WI38 (cell line): ENCODE data around the gene C1QTNF9.

Experiments
- H3K4me3 ChIP-seq: 2 replicates; pipeline ENCODE4 v1.5.1; 2011; ENCODE audit warnings: low read depth, mild to moderate bottlenecking, control low read depth, low read length
- TF ChIP-seq, protein P1 (sequence below): IDR thresholded peaks from 2 replicates; pipeline ENCODE4 v1.5.1; 2012; ENCODE audit warnings: low read depth, mild to moderate bottlenecking, control low read depth, low read length

Gene C1QTNF9

GRCh38 chr13:24270639-24271141, 38.7 kb upstream of the C1QTNF9 start:
- H3K4me3 ChIP-seq = peak overlapping the region; percentile 56
- TF ChIP-seq, protein P1, sequence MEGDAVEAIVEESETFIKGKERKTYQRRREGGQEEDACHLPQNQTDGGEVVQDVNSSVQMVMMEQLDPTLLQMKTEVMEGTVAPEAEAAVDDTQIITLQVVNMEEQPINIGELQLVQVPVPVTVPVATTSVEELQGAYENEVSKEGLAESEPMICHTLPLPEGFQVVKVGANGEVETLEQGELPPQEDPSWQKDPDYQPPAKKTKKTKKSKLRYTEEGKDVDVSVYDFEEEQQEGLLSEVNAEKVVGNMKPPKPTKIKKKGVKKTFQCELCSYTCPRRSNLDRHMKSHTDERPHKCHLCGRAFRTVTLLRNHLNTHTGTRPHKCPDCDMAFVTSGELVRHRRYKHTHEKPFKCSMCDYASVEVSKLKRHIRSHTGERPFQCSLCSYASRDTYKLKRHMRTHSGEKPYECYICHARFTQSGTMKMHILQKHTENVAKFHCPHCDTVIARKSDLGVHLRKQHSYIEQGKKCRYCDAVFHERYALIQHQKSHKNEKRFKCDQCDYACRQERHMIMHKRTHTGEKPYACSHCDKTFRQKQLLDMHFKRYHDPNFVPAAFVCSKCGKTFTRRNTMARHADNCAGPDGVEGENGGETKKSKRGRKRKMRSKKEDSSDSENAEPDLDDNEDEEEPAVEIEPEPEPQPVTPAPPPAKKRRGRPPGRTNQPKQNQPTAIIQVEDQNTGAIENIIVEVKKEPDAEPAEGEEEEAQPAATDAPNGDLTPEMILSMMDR = no peak

DNA sequence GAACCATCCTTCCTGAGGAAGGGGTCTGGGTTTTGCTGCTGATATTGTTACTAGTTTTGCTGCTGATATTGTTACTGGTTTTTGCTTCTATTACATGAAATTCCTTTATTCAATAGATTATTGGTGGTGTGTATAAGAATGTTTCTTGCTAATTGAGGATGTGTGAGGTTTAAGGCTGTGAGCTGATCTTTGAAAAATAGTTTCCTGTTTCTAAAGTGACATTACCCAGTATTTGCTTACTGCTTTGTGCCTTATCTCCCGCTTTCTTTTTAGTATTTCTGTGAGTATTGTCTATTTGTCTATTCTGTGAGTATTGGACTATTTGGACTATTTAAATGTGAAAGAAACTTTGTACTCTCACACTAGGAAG, 38.2 kb upstream of the C1QTNF9 start:
- TF ChIP-seq, protein P1 = no peak
- peak overlapping the region; percentile 56 for H3K4me3 ChIP-seq

DNA sequence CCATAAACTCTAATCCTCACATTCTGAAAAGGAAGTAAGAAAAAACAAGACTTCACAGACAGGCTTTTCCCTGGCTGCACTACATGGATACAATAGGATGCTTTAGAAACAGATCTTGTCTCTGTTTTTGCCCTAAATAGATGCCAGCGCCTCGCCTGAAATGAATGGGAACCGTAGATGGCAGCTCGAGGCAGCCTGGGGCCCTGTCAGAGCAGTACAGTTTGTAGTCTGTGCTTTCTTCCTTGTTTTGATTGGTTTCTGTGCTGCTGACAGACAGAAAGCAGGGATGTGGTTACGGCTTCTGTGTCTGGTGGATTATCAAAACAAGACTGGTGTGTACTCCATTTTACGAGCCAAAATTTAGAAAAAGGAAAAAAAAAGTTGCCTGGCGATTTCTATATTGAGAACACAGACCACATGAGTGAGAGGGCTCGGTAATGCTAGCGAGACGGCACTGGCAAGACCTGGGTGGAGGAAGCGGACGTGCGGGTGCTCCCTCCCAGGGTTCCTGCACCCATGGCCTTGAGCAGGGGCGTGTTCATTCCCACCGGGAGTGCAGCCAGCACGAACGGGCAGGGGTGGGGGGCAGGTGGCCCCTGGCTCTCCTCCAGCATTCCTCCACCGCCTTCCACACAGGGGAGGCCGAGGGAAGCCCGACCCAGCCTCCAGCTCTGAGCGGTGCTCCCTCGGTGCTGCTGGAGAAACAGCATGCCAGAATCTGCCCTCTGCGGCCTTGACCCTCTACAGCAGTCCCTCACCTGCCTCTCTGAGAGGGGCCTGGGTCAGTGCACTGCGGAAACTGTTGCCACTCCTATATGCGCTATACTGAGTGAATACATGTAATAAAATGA, 37.6 kb upstream of the C1QTNF9 start:
- TF ChIP-seq, protein P1 = no peak
- H3K4me3 ChIP-seq = peak overlapping the region; percentile 39

DNA sequence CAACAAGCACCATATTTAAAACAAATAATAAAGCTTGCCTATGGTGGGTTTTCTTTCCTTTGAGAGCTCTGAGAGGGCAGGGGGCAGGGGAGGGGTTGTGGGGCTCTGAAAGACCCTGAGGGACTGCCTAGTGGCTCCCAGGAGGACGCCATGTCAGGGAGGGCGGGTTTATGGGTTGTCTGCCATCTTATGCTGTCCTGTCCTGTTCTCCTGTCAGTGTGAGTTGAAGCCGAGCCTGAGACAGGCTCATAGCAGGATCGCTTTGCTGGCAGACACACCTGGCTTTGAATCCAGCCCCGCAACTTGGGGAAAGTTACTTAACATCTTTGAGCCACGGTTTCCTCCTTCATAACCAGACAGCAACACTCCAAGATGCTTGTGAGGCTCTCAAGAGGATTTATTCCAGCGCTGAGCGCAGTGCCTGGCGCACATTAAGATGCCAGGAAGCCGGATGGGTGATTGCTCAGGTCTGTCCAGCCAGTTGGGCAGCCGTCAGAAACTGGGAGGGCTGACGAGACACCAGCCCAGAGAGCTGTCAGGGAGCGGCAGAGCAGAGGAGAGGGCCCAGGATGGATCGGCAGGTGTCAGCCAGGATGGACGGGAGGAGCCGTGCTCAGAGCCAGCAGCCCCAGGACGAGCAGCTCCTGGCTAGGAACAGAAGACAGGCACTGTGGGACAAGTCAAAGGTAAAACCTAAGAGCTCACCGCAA, 36.8 kb upstream of the C1QTNF9 start:
- no peak overlapping the region for H3K4me3 ChIP-seq
- TF ChIP-seq, protein P1 = no peak

DNA sequence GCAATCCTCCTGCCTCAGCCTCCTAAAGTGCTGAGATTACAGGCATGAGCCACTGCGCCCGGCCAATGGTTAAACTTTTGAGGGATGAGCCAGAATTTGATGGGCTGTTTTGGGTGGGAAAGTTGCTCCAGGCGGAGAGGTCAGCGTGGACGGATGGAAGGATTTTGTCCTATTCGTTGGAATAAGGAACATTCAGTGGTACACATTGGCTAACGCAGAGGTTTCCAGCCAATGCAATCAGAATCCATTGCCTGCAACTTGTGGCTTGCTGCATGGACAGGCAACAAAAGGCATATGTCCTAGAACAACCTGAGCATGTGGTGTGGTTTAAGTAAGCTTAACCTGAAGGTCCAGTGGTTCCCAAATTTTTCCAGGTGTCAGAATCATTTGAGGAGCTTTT, 35.5 kb upstream of the C1QTNF9 start:
- TF ChIP-seq, protein P1 = no peak
- no peak overlapping the region for H3K4me3 ChIP-seq

GRCh38 chr13:24274452-24275021, 34.8 kb upstream of the C1QTNF9 start:
- H3K4me3 ChIP-seq = no peak overlapping the region
- TF ChIP-seq, protein P1 = no peak
